ENCODE data around the gene ASB7. TPM values are rescaled to one million over a fixed set of nuclear protein-coding genes. Genes with fewer than 3 reads are reported as not detected.

Gene ASB7
- total and polyA plus RNA-seq, 10 donors = 3.4 to 27.1 (median 16.2) TPM

- Histone ChIP-seq H3K4me1 (peaks cover 0 to 12% (median 7%) of the 10 kb centered on the region in 6 donors), H3K27me3 (replicated peaks in 1 of 7) (no peaks in the 10 kb centered on the region), H3K36me3 (peaks cover 3 to 62% (median 24%) of the 10 kb centered on the region in 6 donors), H3K9me3 (no peaks in the 10 kb centered on the region), H3K4me3 (no peak overlapping the region), H3K27ac (peak overlapping the region in 2 of 8 donors; percentile 71 to 79)
- TF ChIP-seq POLR2AphosphoS5 (IDR thresholded peaks at IDR 0.05) = no peak
- TF ChIP-seq, protein P1, sequence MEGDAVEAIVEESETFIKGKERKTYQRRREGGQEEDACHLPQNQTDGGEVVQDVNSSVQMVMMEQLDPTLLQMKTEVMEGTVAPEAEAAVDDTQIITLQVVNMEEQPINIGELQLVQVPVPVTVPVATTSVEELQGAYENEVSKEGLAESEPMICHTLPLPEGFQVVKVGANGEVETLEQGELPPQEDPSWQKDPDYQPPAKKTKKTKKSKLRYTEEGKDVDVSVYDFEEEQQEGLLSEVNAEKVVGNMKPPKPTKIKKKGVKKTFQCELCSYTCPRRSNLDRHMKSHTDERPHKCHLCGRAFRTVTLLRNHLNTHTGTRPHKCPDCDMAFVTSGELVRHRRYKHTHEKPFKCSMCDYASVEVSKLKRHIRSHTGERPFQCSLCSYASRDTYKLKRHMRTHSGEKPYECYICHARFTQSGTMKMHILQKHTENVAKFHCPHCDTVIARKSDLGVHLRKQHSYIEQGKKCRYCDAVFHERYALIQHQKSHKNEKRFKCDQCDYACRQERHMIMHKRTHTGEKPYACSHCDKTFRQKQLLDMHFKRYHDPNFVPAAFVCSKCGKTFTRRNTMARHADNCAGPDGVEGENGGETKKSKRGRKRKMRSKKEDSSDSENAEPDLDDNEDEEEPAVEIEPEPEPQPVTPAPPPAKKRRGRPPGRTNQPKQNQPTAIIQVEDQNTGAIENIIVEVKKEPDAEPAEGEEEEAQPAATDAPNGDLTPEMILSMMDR (IDR thresholded peaks at IDR 0.05 in 8 of 11, conservative IDR thresholded peaks at IDR 0.05 in 3 of 11) = no peak
- no peak for TF ChIP-seq POLR2A (IDR thresholded peaks at IDR 0.05)
- DNase-seq = no peak
- intact Hi-C loops (cut with DNase I; ENCODE audit: low total_unique reads) = loop anchor here (2.0 kb wide), 1 partner anchor 219 kb away; no protein-coding TSS in a partner anchor
- WGBS, 5 donors = 95 to 99% (median 96%) methylated on average over 3 of the region's 3 CpGs
Measured at GRCh38 chr15:100570275-100570674, 32.1 kb upstream of the ASB7 start.

GRCh38 chr15:100570735-100571313 lies 31.6 kb upstream of the ASB7 start:
- Histone ChIP-seq H3K9me3 (no peaks in the 10 kb centered on the region), H3K4me1 (peaks cover 0 to 12% (median 6%) of the 10 kb centered on the region in 6 donors), H3K4me3 (no peak overlapping the region), H3K27me3 (replicated peaks in 1 of 7) (no peaks in the 10 kb centered on the region), H3K36me3 (peaks cover 3 to 62% (median 24%) of the 10 kb centered on the region in 6 donors), H3K27ac (peak overlapping the region in 1 of 8 donors; percentile 79)
- intact Hi-C loops (cut with DNase I; ENCODE audit: low total_unique reads) = loop anchor here (2.0 kb wide), 1 partner anchor 220 kb away; no protein-coding TSS in a partner anchor
- 91 to 98% (median 96%) methylated on average over 4 of the region's 4 CpGs for WGBS, 5 donors
- TF ChIP-seq, protein P1 (IDR thresholded peaks at IDR 0.05 in 8 of 11, conservative IDR thresholded peaks at IDR 0.05 in 3 of 11) = no peak
- TF ChIP-seq POLR2A (IDR thresholded peaks at IDR 0.05) = no peak
- TF ChIP-seq POLR2AphosphoS5 (IDR thresholded peaks at IDR 0.05) = no peak
- no peak for DNase-seq

- intact Hi-C loops (cut with DNase I; ENCODE audit: low total_unique reads) = loop anchor here (2.0 kb wide), 1 partner anchor 221 kb away; no protein-coding TSS in a partner anchor
- no peak for DNase-seq
- WGBS, 5 donors = 70 to 86% (median 83%) methylated on average over 6 of the region's 6 CpGs
Measured at GRCh38 chr15:100571592-100572167, 30.7 kb upstream of the ASB7 start.

More at GRCh38 chr15:100571592-100572167, 30.7 kb upstream of the ASB7 start:
- Histone ChIP-seq H3K4me3 (no peak overlapping the region), H3K36me3 (peaks cover 3 to 62% (median 24%) of the 10 kb centered on the region in 6 donors), H3K27me3 (replicated peaks in 1 of 7) (no peaks in the 10 kb centered on the region), H3K27ac (peak overlapping the region in 3 of 8 donors; percentile 4 to 79 (median 15)), H3K4me1 (peaks cover 0 to 12% (median 6%) of the 10 kb centered on the region in 6 donors), H3K9me3 (no peaks in the 10 kb centered on the region)
- TF ChIP-seq POLR2A (IDR thresholded peaks at IDR 0.05) = no peak
- no peak for TF ChIP-seq POLR2AphosphoS5 (IDR thresholded peaks at IDR 0.05)
- TF ChIP-seq, protein P1 (IDR thresholded peaks at IDR 0.05 in 8 of 11, conservative IDR thresholded peaks at IDR 0.05 in 3 of 11) = no peak
